A549 (cell line): ENCODE results near the gene LAMTOR2.

Experiments
- CEBPB ChIP-seq, 2 experiments: fragments of >200 bp in 1 of 2; sonication (Bioruptor Twin) in 1 of 2; formaldehyde crosslinking in 1 of 2; IDR thresholded peaks; 2 replicates each; pipeline ENCODE4 v1.6.1; 2012 to 2016
- FOSB ChIP-seq: fragments of 250-450 bp; sonication (Bioruptor Pico); IDR thresholded peaks from 2 replicates; pipeline ENCODE4 v1.5.0; 2020; ENCODE audit warnings: mild to moderate bottlenecking, moderate library complexity
- POLR2A ChIP-seq: IDR thresholded peaks from 2 replicates; pipeline ENCODE4 v1.6.1; 2012; ENCODE audit warnings: mild to moderate bottlenecking, low read length
- REST ChIP-seq: fragments of 200-600 bp; sonication (generic); IDR thresholded peaks from 2 replicates; pipeline ENCODE4 v1.6.1; 2016; ENCODE audit warnings: antibody characterized with exemption, mild to moderate bottlenecking, moderate library complexity

DNA sequence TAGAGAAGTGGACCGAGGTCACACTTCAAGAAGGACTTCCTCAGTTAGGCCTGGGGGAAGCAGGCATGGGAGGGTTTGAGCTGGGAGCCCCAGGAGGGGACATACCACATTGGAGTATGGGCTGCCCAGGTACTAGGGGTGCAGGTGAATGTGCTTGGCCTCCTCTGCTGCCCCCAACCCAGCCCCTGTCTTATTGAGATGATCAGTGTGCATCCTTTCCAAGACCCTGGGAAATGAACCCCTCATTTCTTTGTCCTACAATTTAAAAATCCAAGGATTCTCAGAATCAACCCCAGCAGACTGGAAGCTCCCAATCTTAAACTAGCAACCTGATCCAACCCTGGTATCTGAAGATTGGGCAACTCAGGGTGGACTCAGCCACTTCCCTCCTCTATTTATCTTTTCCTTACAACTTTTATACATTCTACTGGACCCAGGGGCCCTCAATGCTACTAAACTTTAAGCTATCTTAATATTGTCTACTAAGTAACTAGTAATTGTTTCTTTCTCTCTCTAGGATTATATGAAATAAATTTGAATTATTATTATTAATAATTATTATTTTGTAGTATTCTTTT, 18.6 kb downstream of the LAMTOR2 start:
- TF ChIP-seq CEBPB (IDR thresholded peaks at IDR 0.05) (no peak), POLR2A (no peak), REST (no peak), FOSB (CRISPR knock-in tag) (no peak)
